H7 (cell line): ENCODE measurements around the gene TBX4. TPM values are rescaled to one million over a fixed set of nuclear protein-coding genes. Genes with fewer than 3 reads are reported as not detected.

Experiments
- DNase-seq: peaks from one replicate; pipeline ENCODE4 v3.0.0; 2012
- H3K27me3 ChIP-seq: 2 replicates; pipeline ENCODE4 v1.6.0; 2011; ENCODE audit warnings: mild to moderate bottlenecking, low read length; ENCODE audit not compliant: control insufficient read depth, insufficient read depth
- H3K36me3 ChIP-seq: replicated peaks from 2 replicates; pipeline ENCODE4 v1.5.1; 2011; ENCODE audit warnings: low read length; ENCODE audit not compliant: control insufficient read depth, insufficient read depth
- H3K4me3 ChIP-seq: 2 replicates; pipeline ENCODE4 v1.5.1; 2011; ENCODE audit warnings: low read depth, mild to moderate bottlenecking, control low read depth, low read length, moderate library complexity; ENCODE audit not compliant: insufficient read depth
- total RNA-seq: library from RNA; depleted of rRNA; stranded (reverse); fragments of >200 nt; shearing (Covaris generic); gene quantifications from 2 replicates; pipeline ENCODE4 v1.2.3, GENCODE V29; 2014

TBX4 gene
- total RNA-seq, 1 experiment from 2014 or later: not detected

- Histone ChIP-seq H3K27me3 (peaks cover 33% of the 10 kb centered on the region), H3K36me3 (no peaks in the 10 kb centered on the region), H3K4me3 (no peak overlapping the region)
- no peak for DNase-seq
These were observed 17.7 kb downstream of the TBX4 start for GRCh38 chr17:61469949-61470348.

- peak; percentile 59 for DNase-seq
- H3K27me3 ChIP-seq: peaks cover 26% of the 10 kb centered on the region
- H3K4me3 ChIP-seq: no peak overlapping the region
- no peaks in the 10 kb centered on the region for H3K36me3 ChIP-seq
These were observed 18.4 kb downstream of the TBX4 start for GRCh38 chr17:61470530-61471136.

- H3K27me3 ChIP-seq: peaks cover 2% of the 10 kb centered on the region; the same call in 1 of the 2 replicates
- no peak overlapping the region for H3K4me3 ChIP-seq
- no peak for DNase-seq
- H3K36me3 ChIP-seq: no peaks in the 10 kb centered on the region
These were observed 22.2 kb downstream of the TBX4 start for GRCh38 chr17:61474235-61474927.

GRCh38 chr17:61474934-61475333 lies 22.7 kb downstream of the TBX4 start:
- Histone ChIP-seq H3K27me3 (no peaks in the 10 kb centered on the region), H3K4me3 (no peak overlapping the region), H3K36me3 (no peaks in the 10 kb centered on the region)
- DNase-seq: no peak

GRCh38 chr17:61475726-61476125 lies 23.5 kb downstream of the TBX4 start:
- no peak overlapping the region for H3K4me3 ChIP-seq
- no peak for DNase-seq
- no peaks in the 10 kb centered on the region for H3K36me3 ChIP-seq
- H3K27me3 ChIP-seq: no peaks in the 10 kb centered on the region

- DNase-seq: no peak
- no peak overlapping the region for H3K4me3 ChIP-seq
- H3K27me3 ChIP-seq: no peaks in the 10 kb centered on the region
- H3K36me3 ChIP-seq: no peaks in the 10 kb centered on the region
These were observed 24.4 kb downstream of the TBX4 start for GRCh38 chr17:61476476-61477203.

GRCh38 chr17:61477204-61477834 lies 25.1 kb downstream of the TBX4 start:
- H3K27me3 ChIP-seq: no peaks in the 10 kb centered on the region
- no peak overlapping the region for H3K4me3 ChIP-seq
- peak; percentile 77 for DNase-seq
- H3K36me3 ChIP-seq: no peaks in the 10 kb centered on the region

GRCh38 chr17:61478026-61478789 lies 26.0 kb downstream of the TBX4 start:
- Histone ChIP-seq H3K4me3 (no peak overlapping the region), H3K27me3 (no peaks in the 10 kb centered on the region), H3K36me3 (no peaks in the 10 kb centered on the region)
- no peak for DNase-seq

GRCh38 chr17:61478790-61479492 lies 26.7 kb downstream of the TBX4 start:
- no peaks in the 10 kb centered on the region for H3K36me3 ChIP-seq
- H3K27me3 ChIP-seq: no peaks in the 10 kb centered on the region
- no peak overlapping the region for H3K4me3 ChIP-seq
- DNase-seq: peak; percentile 61

- Histone ChIP-seq H3K4me3 (no peak overlapping the region), H3K27me3 (no peaks in the 10 kb centered on the region), H3K36me3 (no peaks in the 10 kb centered on the region)
- DNase-seq: no peak
These were observed 27.5 kb downstream of the TBX4 start for GRCh38 chr17:61479493-61480413.

GRCh38 chr17:61480414-61480807 lies 28.2 kb downstream of the TBX4 start:
- DNase-seq: no peak
- H3K4me3 ChIP-seq: no peak overlapping the region
- H3K36me3 ChIP-seq: no peaks in the 10 kb centered on the region
- no peaks in the 10 kb centered on the region for H3K27me3 ChIP-seq

- H3K4me3 ChIP-seq: no peak overlapping the region
- DNase-seq: no peak
- H3K36me3 ChIP-seq: no peaks in the 10 kb centered on the region
- H3K27me3 ChIP-seq: no peaks in the 10 kb centered on the region
These were observed 29.2 kb downstream of the TBX4 start for GRCh38 chr17:61481421-61481820.

- no peaks in the 10 kb centered on the region for H3K36me3 ChIP-seq
- no peak for DNase-seq
- no peaks in the 10 kb centered on the region for H3K27me3 ChIP-seq
- H3K4me3 ChIP-seq: no peak overlapping the region
These were observed 30.2 kb downstream of the TBX4 start for GRCh38 chr17:61482467-61482866.
